ENCODE data around the gene COG1. TPM values are rescaled to one million over a fixed set of nuclear protein-coding genes. Genes with fewer than 3 reads are reported as not detected.

The COG1 gene
- total RNA-seq, result 25.4 and 35.5 TPM in 2 replicates

GRCh38 chr17:73192894-73193701, at the start of gene COG1:
Gene COG1, plus strand, starts transcription at chr17:73193055. Its CDS starts 15 bp downstream, at chr17:73193070.

Other genes with a start within 250 kb of the COG1 start
- gene SLC39A11, start 100.4 kb upstream of the COG1 start, total RNA-seq, result 12.7 and 27.1 TPM in 2 replicates
- gene SSTR2, start 28.0 kb upstream of the COG1 start, total RNA-seq, result under 0.01 TPM in 1 of 2 replicates, not detected in the other
- gene CPSF4L, start 68.8 kb downstream of the COG1 start, total RNA-seq, result not detected in 2 replicates
- gene CDC42EP4, start 118.9 kb downstream of the COG1 start, total RNA-seq, result 39.0 and 52.0 TPM in 2 replicates

Data from placental pericyte (primary cell).